ENCODE measurements around the gene SOX1.

DNA sequence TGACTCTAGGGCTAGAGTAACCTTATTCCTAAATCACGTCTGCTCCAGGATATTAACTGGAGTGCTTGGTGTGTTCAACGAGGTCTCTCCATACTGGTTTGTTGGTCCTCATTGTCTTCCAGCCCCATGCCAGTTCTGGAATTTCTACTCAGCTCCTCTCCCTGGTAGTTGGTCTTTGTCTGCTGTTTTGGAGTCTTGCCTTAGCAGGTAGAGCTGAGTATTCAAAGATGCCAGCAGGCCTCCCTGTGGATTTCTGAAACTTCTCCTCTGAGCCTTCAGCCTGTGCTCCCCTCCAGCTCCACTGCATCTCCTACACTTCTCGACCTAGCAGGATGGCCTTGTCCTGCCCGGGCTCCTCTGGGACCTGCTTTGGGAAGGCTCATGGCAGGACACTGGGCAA, 25.5 kb downstream of the SOX1 start:
- no peak for TF ChIP-seq POLR2A (IDR thresholded peaks at IDR 0.05; ENCODE audit: low read depth, low read length)
- no peak for TF ChIP-seq POLR2AphosphoS5 (IDR thresholded peaks at IDR 0.05; ENCODE audit: low read depth, low read length)
- no peak for TF ChIP-seq POU2F2 (IDR thresholded peaks at IDR 0.05; ENCODE audit: low read depth, low read length)
- no peak for TF ChIP-seq TAF1 (IDR thresholded peaks at IDR 0.05; ENCODE audit: low read depth, low read length)
- no peak for TF ChIP-seq PAX5 (IDR thresholded peaks at IDR 0.05; ENCODE audit: insufficient read depth, low read length, severe bottlenecking)
